Placental pericyte (primary cell): ENCODE results near the gene RADX. TPM values are rescaled to one million over a fixed set of nuclear protein-coding genes. Genes with fewer than 3 reads are reported as not detected.

Experiments
- small RNA-seq: library from RNA; depleted of rRNA; stranded (forward); fragments of <200 nt; gene quantifications from one replicate; pipeline ENCODE3, GENCODE V24; 2012; ENCODE audit warnings: low replicate concordance
- total RNA-seq: library from RNA; depleted of rRNA; stranded (reverse); fragments of >200 nt; gene quantifications from 2 replicates; pipeline ENCODE4 v1.2.3, GENCODE V29; 2012

The RADX gene, protein sequence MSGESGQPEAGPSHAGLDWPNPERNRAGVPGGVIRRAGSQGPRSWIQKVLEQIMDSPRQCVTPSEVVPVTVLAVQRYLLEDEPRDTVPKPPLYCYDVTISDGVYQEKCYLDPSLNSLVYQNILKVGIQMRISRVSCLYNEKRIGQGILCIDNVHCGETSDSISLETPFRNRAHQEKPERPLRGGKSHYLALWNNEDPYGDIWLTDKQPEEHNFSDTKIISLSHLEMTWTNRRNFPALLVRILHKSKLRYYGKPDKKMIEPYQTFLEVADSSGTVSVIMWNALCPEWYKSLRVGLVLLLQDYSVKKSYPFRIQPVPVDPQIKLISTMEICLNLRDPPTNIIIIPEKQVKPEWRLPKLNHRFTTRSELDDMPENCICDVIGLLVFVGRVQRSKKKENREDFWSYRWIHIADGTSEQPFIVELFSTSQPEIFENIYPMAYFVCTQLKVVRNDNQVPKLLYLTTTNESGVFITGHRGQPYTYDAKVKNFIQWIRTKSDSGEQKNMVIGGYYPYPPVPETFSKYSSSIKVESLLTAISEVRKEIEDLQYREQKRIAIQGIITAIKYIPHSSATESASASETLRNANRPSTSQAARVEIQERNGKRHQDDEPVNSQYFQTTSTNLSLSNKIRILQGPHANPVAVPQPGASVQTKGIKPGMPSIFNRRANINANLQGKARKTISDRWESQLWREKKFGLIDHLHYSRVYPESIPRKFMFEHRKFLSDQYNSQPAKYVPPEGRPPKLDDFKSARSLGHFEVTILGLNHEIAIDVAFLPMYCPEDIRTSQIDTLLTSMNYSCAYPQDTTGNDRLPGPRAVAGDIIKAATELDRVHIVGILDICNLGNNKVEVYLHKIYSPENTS
- total RNA-seq, result 1.7 TPM in 1 of 2 replicates, not detected in the other

DNA sequence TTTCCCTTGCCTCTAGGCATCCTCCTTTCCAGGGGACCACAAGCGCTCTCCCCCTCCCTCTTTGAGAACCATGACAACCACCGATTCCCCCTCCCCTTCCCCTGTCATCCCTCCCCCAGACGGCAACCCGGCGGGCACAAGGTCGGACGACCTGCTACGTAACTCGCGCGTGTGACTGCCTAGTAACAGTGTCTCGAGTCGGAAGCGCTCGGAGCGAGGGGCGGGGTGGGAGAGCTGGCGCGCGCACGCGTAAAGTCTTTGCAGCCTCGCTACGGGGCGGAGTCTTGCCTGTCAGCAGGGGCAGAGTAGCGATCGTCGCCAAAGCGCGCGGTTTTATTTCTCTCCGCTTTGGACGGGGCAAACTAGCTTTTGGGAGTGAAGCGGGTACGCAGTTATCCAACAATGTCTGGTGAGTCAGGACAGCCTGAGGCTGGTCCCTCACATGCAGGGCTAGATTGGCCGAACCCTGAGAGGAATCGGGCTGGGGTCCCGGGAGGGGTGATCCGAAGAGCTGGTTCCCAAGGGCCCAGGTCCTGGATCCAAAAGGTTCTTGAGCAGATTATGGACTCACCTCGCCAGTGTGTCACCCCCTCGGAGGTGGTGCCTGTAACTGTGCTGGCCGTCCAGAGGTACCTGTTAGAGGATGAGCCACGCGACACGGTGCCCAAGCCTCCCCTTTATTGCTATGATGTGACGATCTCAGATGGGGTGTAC is at the start of gene RADX:
TSS of gene RADX (plus strand) at position 300 of the 714 bp plus-strand sequence. CDS start at position 403, 103 bp downstream.

DNA sequence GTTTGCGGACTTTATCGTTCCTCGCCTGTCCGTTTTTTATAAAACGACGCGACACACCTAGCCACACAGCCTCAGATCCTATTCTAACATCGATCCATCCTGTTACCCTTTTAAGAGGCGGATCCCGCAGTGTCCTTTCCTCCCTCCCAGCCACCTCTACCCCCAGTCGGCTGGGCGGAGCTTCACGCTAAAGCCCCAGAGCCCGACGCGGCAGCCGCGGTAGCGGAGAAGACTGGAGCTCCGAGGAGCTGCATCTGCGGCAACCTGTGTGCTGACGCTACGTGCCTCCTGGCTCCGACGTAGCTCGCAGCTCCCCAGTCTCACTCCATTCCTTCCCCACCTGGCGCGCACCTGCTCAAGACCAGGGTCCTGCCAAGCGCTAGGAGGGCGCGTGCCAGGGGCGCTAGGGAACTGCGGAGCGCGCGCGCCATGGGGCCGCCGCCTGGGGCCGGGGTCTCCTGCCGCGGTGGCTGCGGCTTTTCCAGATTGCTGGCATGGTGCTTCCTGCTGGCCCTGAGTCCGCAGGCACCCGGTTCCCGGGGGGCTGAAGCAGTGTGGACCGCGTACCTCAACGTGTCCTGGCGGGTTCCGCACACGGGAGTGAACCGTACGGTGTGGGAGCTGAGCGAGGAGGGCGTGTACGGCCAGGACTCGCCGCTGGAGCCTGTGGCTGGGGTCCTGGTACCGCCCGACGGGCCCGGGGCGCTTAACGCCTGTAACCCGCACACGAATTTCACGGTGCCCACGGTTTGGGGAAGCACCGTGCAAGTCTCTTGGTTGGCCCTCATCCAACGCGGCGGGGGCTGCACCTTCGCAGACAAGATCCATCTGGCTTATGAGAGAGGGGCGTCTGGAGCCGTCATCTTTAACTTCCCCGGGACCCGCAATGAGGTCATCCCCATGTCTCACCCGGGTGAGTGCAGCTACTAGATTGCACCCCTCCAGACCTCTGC is 115.0 kb downstream of the RADX start, which contains the start of gene RNF128:
TSS of gene RNF128 (plus strand) at position 217 of the 953 bp plus-strand sequence. CDS start at position 430, 213 bp downstream.

Small RNAs within 50 kb of the gene (small RNA-seq; reads per million reads assigned to genes)
- gene AL590808.1, result not detected
- not detected for gene MIR548AN

Other genes starting within 250 kb of the RADX start
- gene RNF128, start 114.7 kb downstream of the RADX start, total RNA-seq, result 1.5 and 11.0 TPM in 2 replicates
- 7.7 and 10.6 TPM in 2 replicates for gene TBC1D8B, start 190.7 kb downstream of the RADX start, total RNA-seq